ENCODE results near the gene LCLAT1.

- no peak for TF ChIP-seq CTCF (IDR thresholded peaks at IDR 0.05; ENCODE audit: low read length)
- no peak for TF ChIP-seq EZH2 (IDR thresholded peaks at IDR 0.05; ENCODE audit: borderline replicate concordance, low read length)
Observed at GRCh38 chr2:30686669-30687068, 239.6 kb downstream of the LCLAT1 start.

All from OCI-LY1 (cell line).